Activated CD8-positive, alpha-beta T cell treated with anti-CD3 and anti-CD28 coated beads for 36 hours (primary cell): ENCODE data around the gene C1QTNF6. TPM values are rescaled to one million over a fixed set of nuclear protein-coding genes. Genes with fewer than 3 reads are reported as not detected.
A peak's percentile ranks its signal among the peaks of the same experiment; 100 is the strongest.
"Not testable (repeated sequence)": the region's sequence is repeated elsewhere in the genome, so short reads cannot be mapped to it uniquely, and the experiment has no call there.

Experiments
- ATAC-seq: fragments of 200-7000 bp; cut with Tn5 transposase; one replicate; pipeline ENCODE4 v1.10.0; 2021; ENCODE audit warnings: mild to moderate bottlenecking, moderate library complexity
- CTCF ChIA-PET: fragments of 350-600 bp; sonication (Branson Sonifier 250); formaldehyde crosslinking; loops from one replicate; lab custom pipeline; 2021; ENCODE audit warnings: antibody characterized with exemption; lab: Charles Lee
- POLR2A ChIA-PET: fragments of 350-600 bp; sonication (Branson Sonifier 250); formaldehyde crosslinking; loops from one replicate; lab custom pipeline; 2021; ENCODE audit warnings: antibody characterized with exemption; lab: Charles Lee
- DNase-seq: peaks from one replicate; pipeline ENCODE4 v3.0.0-alpha.2; 2020
- H3K27ac Mint-ChIP-seq: one replicate; pipeline ENCODE4 v1.8.0; 2021; ENCODE audit warnings: mild to moderate bottlenecking, mixed read lengths
- H3K27me3 Mint-ChIP-seq: one replicate; pipeline ENCODE4 v1.8.0; 2021; ENCODE audit warnings: mixed read lengths
- H3K36me3 Mint-ChIP-seq: one replicate; pipeline ENCODE4 v1.8.0; 2021; ENCODE audit warnings: low read depth, mixed read lengths
- H3K4me1 Mint-ChIP-seq: one replicate; pipeline ENCODE4 v1.8.0; 2021; ENCODE audit warnings: low read depth, mixed read lengths
- H3K4me3 Mint-ChIP-seq: one replicate; pipeline ENCODE4 v1.8.0; 2021; ENCODE audit warnings: mild to moderate bottlenecking, moderate library complexity, mixed read lengths
- H3K9me3 Mint-ChIP-seq: one replicate; pipeline ENCODE4 v1.8.0; 2021; ENCODE audit warnings: mixed read lengths
- intact Hi-C: fragments of 100-400 bp; cut with micrococcal nuclease; formaldehyde crosslinking; loops from one replicate; pipeline ENCODE4 v1.10.0; 2022
- total RNA-seq, 2 experiments: library from RNA; stranded (reverse); gene quantifications; one replicate each; pipeline ENCODE4 v1.2.3, GENCODE V29; 2021
- TF ChIP-seq, protein P1 (sequence below): fragments of 200-600 bp; IDR thresholded peaks from one replicate; pipeline ENCODE4 v1.8.0; 2022; ENCODE audit warnings: antibody characterized with exemption, mild to moderate bottlenecking

The C1QTNF6 gene
- total RNA-seq, 2 experiments from 2014 or later = 6.4 TPM

DNA sequence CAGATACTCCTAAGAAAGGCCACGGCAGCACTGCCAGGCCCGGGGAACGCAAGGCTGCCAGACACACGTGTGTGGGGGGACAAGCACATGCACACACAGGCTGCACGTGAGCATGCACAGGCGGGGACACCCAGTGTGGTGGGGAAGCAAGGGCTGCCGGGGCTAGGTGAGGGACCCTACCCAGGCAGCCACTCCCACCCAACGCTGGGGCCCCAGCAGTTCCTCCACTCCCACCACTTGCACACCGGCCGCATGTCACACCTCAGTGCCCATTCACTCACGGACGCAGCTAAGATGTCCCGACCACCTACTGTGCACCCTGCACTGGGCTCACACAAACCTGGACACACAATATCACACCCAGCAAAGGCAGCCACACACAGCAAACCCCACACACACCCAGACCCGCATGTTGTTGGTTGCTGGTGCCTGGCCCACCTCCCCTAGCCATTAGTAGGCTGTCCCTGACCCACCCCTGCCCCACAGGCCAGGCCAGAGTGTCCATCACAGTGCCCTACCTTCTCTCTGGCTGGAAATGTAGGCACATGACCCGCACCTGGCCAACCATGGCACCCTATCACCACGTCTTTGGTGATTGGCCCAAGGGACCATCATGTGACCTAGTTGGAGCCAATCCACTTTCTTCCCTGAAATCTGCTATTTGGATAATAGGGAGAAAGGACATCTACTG is 15.5 kb upstream of the C1QTNF6 start:
- Mint-ChIP-seq H3K4me3 (no peak overlapping the region), H3K4me1 (peaks cover 57% of the 10 kb centered on the region), H3K9me3 (no peaks in the 10 kb centered on the region), H3K27me3 (no peaks in the 10 kb centered on the region), H3K27ac (no peak overlapping the region), H3K36me3 (no peaks in the 10 kb centered on the region)
- peak; percentile 11 for DNase-seq
- intact Hi-C loops = no loop called here
- TF ChIP-seq, protein P1, sequence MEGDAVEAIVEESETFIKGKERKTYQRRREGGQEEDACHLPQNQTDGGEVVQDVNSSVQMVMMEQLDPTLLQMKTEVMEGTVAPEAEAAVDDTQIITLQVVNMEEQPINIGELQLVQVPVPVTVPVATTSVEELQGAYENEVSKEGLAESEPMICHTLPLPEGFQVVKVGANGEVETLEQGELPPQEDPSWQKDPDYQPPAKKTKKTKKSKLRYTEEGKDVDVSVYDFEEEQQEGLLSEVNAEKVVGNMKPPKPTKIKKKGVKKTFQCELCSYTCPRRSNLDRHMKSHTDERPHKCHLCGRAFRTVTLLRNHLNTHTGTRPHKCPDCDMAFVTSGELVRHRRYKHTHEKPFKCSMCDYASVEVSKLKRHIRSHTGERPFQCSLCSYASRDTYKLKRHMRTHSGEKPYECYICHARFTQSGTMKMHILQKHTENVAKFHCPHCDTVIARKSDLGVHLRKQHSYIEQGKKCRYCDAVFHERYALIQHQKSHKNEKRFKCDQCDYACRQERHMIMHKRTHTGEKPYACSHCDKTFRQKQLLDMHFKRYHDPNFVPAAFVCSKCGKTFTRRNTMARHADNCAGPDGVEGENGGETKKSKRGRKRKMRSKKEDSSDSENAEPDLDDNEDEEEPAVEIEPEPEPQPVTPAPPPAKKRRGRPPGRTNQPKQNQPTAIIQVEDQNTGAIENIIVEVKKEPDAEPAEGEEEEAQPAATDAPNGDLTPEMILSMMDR = no peak
- no peak for ATAC-seq
- ChIA-PET CTCF (no interaction called here), POLR2A (no interaction called here)

DNA sequence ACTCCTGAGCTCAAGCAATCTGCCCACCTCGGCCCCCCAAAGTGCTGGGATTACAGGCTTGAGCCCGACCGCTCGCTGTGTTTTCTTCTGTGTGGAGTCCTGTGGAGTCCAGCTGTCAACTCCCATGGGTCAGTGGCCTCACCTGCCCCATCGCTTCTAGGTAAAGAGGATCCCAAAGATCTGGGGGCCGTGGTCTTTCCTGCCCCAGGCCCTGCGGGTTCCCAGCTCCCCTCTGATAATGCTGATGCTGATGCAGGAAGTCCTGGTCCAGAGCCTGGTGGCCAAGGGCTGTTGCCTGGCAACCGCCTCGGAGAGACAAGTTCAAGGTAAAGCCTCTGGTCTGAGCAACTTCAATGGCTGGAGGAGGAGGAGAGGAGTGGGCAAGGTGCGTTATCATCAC is 14.7 kb upstream of the C1QTNF6 start:
- peak; percentile 10 for DNase-seq
- TF ChIP-seq, protein P1 = no peak
- ChIA-PET CTCF (interaction anchor here (1.2 to 1.6 kb wide), 2 partner anchors 10 to 58 kb away, joined by 5 to 6 read pairs; no protein-coding TSS in a partner anchor), POLR2A (no interaction called here)
- no peaks in the 10 kb centered on the region for H3K9me3 Mint-ChIP-seq
- H3K36me3 Mint-ChIP-seq = peaks cover 3% of the 10 kb centered on the region
- no peak overlapping the region for H3K4me3 Mint-ChIP-seq
- intact Hi-C loops = no loop called here
- no peak overlapping the region for H3K27ac Mint-ChIP-seq
- peaks cover 57% of the 10 kb centered on the region for H3K4me1 Mint-ChIP-seq
- ATAC-seq = no peak
- H3K27me3 Mint-ChIP-seq = no peaks in the 10 kb centered on the region

DNA sequence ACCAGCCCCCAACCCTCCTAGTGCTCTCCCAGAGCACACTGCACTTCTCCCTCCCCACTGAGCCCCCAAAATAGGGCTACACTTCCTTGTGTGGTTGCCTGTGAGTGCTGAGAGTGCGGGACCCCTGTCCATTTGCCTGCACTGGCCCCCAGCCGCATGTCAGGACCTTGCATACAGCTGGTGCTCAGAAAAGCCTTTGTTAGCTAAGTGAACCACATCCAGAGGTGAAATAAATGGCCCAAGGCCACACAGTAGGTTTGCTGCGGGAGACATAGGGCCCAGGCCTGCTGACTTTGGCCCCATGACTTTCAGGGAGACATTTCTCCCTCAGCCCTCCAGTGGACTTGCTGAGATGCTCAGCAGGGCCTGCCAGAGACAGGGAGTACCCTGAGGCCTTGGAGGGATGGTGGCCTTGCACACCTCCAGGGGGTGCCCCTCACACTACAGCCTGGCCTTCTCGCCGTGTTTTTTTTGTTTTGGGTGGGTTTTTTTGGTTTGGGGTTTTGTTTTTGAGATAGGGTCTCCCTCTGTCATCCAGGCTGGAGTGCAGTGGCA is 14.0 kb upstream of the C1QTNF6 start:
- H3K4me3 Mint-ChIP-seq = no peak overlapping the region
- POLR2A ChIA-PET = interaction anchor here (0.7 to 1.6 kb wide), 4 partner anchors 15 to 52 kb away, joined by 3 to 7 read pairs (median 4); partner anchors contain the start of gene IL2RB
- H3K27me3 Mint-ChIP-seq = no peaks in the 10 kb centered on the region
- H3K9me3 Mint-ChIP-seq = no peaks in the 10 kb centered on the region
- CTCF ChIA-PET = interaction anchor here (0.9 to 3.4 kb wide), 8 partner anchors 7 to 123 kb away, joined by 3 to 45 read pairs (median 6); no protein-coding TSS in a partner anchor
- intact Hi-C loops = no loop called here
- TF ChIP-seq, protein P1 = no peak
- no peak for ATAC-seq
- H3K4me1 Mint-ChIP-seq = peaks cover 58% of the 10 kb centered on the region
- peaks cover 3% of the 10 kb centered on the region for H3K36me3 Mint-ChIP-seq
- DNase-seq = no peak
- H3K27ac Mint-ChIP-seq = peak overlapping the region; percentile 69

DNA sequence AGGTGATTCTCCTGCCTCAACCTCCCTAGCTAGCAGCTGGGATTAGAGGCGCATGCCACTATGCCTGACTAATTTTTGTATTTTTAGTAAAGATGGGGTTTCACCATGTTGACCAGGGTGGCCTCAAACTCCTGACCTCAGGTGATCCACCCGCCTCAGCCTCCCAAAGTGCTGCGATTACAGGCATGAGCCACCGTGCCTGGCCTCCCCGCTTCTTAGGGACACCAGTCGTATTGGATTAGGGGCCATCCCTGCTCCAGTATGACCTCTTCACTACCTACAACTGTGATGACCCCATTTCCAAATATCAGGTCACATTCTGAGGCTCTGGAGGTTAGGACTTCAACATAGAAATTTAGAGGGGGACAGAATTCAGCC is 13.4 kb upstream of the C1QTNF6 start:
- ChIA-PET POLR2A (interaction anchor here (0.7 to 1.6 kb wide), 4 partner anchors 16 to 51 kb away, joined by 3 to 7 read pairs (median 4); partner anchors contain the start of gene IL2RB), CTCF (interaction anchor here (0.9 to 5.6 kb wide), 11 partner anchors 8 to 155 kb away, joined by 3 to 102 read pairs (median 18); partner anchors contain the start of genes IL2RB and KCTD17)
- H3K36me3 Mint-ChIP-seq, H3K4me3 Mint-ChIP-seq, DNase-seq, H3K27me3 Mint-ChIP-seq, intact Hi-C loops, ATAC-seq, H3K9me3 Mint-ChIP-seq: not testable (repeated sequence)
- Mint-ChIP-seq H3K27ac (peak overlapping the region; percentile 69), H3K4me1 (peaks cover 61% of the 10 kb centered on the region)

DNA sequence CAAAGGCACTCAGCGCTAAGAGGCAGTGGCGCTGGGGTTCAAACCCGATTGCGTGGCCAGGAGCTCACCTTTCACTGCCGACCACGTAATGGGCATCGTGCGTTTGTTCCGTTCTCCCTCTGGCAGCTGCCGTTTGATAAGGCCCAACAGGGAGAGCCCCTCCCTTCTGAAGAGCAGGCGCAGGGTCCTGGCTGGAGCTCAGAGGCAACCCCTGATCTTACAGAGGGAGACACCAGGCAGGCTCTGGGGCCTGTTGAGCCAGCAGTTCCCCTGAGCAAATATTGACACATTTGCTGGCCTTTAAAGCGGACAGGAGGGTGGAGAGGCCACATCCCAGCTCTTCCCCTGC is 11.7 kb upstream of the C1QTNF6 start:
- ATAC-seq = peak; percentile 6

More for the DNA sequence above, 11.7 kb upstream of the C1QTNF6 start:
- TF ChIP-seq, protein P1 = no peak
- Mint-ChIP-seq H3K36me3 (peaks cover 3% of the 10 kb centered on the region), H3K27me3 (no peaks in the 10 kb centered on the region), H3K4me1 (peaks cover 68% of the 10 kb centered on the region), H3K9me3 (no peaks in the 10 kb centered on the region), H3K4me3 (peak overlapping the region; percentile 86), H3K27ac (peak overlapping the region; percentile 79)
- POLR2A ChIA-PET = interaction anchor here (0.7 to 3.8 kb wide), 18 partner anchors 9 to 124 kb away, joined by 3 to 18 read pairs (median 4); partner anchors contain the start of gene IL2RB
- intact Hi-C loops = loop anchor here (2.0 to 10.0 kb wide), 3 partner anchors 33 to 121 kb away; partner anchors contain the start of gene IL2RB
- CTCF ChIA-PET = interaction anchor here (0.7 to 5.6 kb wide), 52 partner anchors 9 to 418 kb away, joined by 3 to 102 read pairs (median 5); partner anchors contain the start of genes C1QTNF6, IL2RB, KCTD17 and MFNG
- no peak for DNase-seq
